Right lobe of liver (tissue), 6 donors: ENCODE results near the gene HOXB6. TPM values are rescaled to one million over a fixed set of nuclear protein-coding genes. Genes with fewer than 3 reads are reported as not detected.

ENCODE experiments used
- ATAC-seq, 4 donors: fragments of 200-7000 bp; cut with Tn5 transposase; one replicate each; pipeline ENCODE4 v1.9.1; 2020; ENCODE audit warnings: mild to moderate bottlenecking in 4 of 4, moderate library complexity in 4 of 4
- DNase-seq, 3 donors: peaks; one replicate each; pipeline ENCODE4 v3.0.0-alpha.2; 2020
- H3K27ac ChIP-seq, 3 donors: fragments of 200-600 bp; one replicate each; pipeline ENCODE4 v1.8.0; 2022
- H3K27me3 ChIP-seq, 2 donors: fragments of 200-600 bp; one replicate each; pipeline ENCODE4 v1.8.0; 2022
- H3K36me3 ChIP-seq, 4 donors: fragments of 200-600 bp; sonication (generic) in 1 of 4; one replicate each; pipeline versions ENCODE4 v1.5.1 to v1.8.0; 2017 to 2022; ENCODE audit warnings: control low read depth in 1 of 4
- H3K4me1 ChIP-seq, 4 donors: fragments of 200-600 bp; sonication (generic) in 1 of 4; one replicate each; pipeline versions ENCODE4 v1.5.1 to v1.8.0; 2017 to 2022; ENCODE audit warnings: control low read depth in 1 of 4
- H3K4me3 ChIP-seq, 3 donors: fragments of 200-600 bp; one replicate each; pipeline ENCODE4 v1.8.0; 2022
- H3K9me3 ChIP-seq, 4 donors: fragments of 200-600 bp; sonication (generic) in 1 of 4; one replicate each; pipeline versions ENCODE4 v1.5.1 to v1.8.0; 2017 to 2022; ENCODE audit warnings: control low read depth in 1 of 4
- POLR2A ChIP-seq: fragments of 450-650 bp; IDR thresholded peaks from one replicate; pipeline ENCODE4 v1.6.1; 2017; ENCODE audit warnings: antibody characterized with exemption, mild to moderate bottlenecking
- WGBS: methylation state at CpG from one replicate; pipeline ENCODE4 v1.1.6; 2018; ENCODE audit warnings: low coverage, low lambda C conversion rate; ENCODE audit not compliant: insufficient coverage; ENCODE audit errors: missing lambda C conversion rate; 5-methylcytosine and 5-hydroxymethylcytosine counted together
- intact Hi-C, 2 donors: fragments of 100-400 bp; cut with DNase I; formaldehyde crosslinking; loops; one replicate each; pipeline versions ENCODE4 v1.11.2 to v1.14.1; 2022
- total RNA-seq, 6 experiments: library from RNA; depleted of rRNA in 2 of 6; stranded (reverse); fragments of >200 nt in 2 of 6; fragmentation: NEBNext Ultra II Directional in 3 of 6; extraction: Animal tissue kit (Norgen Biotek cat#: 25700) in 3 of 6; gene quantifications; one replicate each; pipeline versions ENCODE4 v1.1.0 to v1.2.4, GENCODE V29; 2016 to 2023
- TF ChIP-seq, protein P1 (sequence below), 4 donors: fragments of 200-600 bp in 3 of 4; fragments of 450-650 bp in 1 of 4; IDR thresholded peaks; one replicate each; pipeline versions ENCODE4 v1.5.1 to v1.8.0; 2016 to 2022; ENCODE audit warnings: antibody characterized with exemption in 4 of 4, mild to moderate bottlenecking in 2 of 4
- donor health status: DM: no; HTN: yes; CAD: no.
- donor health status: DM: no; HTN: no; CAD: no.
- donor health status: DM: no; HTN: no; CAD: no.
- donor health status: DM: no; HTN: yes; CAD: no.
- donor health status: DM: no; HTN: yes; CAD: no.

The HOXB6 gene
- total RNA-seq, 6 experiments from 2014 or later = 0.18 to 0.83 (median 0.56) TPM

DNA sequence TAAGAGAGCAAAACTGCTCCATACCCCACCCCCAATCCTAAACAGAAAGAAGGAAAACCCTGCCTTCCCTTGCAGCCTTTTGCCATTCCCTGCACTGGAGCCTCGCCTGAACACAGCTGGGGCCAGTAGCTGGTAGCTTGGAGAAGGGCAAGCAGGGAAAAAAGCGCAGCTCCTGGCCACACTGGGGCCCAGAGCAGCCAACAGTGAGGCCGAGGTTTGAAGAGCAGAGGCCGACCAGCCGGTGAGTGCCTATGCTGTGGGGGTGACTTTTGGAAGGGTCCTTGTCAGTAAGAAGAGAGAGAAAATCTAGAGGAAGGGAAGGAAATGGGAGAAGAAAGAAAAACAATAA lies 24.6 kb upstream of the HOXB6 start:
- Histone ChIP-seq H3K4me1 (peaks cover 0 to 17% (median 2%) of the 10 kb centered on the region in 4 donors), H3K27ac (no peak overlapping the region), H3K4me3 (no peak overlapping the region), H3K27me3 (peaks cover 32 to 83% of the 10 kb centered on the region in 2 donors), H3K9me3 (no peaks in the 10 kb centered on the region), H3K36me3 (no peaks in the 10 kb centered on the region)
- ATAC-seq (no peak), DNase-seq (no peak)
- TF ChIP-seq, protein P1, sequence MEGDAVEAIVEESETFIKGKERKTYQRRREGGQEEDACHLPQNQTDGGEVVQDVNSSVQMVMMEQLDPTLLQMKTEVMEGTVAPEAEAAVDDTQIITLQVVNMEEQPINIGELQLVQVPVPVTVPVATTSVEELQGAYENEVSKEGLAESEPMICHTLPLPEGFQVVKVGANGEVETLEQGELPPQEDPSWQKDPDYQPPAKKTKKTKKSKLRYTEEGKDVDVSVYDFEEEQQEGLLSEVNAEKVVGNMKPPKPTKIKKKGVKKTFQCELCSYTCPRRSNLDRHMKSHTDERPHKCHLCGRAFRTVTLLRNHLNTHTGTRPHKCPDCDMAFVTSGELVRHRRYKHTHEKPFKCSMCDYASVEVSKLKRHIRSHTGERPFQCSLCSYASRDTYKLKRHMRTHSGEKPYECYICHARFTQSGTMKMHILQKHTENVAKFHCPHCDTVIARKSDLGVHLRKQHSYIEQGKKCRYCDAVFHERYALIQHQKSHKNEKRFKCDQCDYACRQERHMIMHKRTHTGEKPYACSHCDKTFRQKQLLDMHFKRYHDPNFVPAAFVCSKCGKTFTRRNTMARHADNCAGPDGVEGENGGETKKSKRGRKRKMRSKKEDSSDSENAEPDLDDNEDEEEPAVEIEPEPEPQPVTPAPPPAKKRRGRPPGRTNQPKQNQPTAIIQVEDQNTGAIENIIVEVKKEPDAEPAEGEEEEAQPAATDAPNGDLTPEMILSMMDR (IDR thresholded peaks at IDR 0.05) = no peak
- no peak for TF ChIP-seq POLR2A
- intact Hi-C loops = no loop called here
- WGBS = 27% methylated on average over 5 of the region's 5 CpGs

DNA sequence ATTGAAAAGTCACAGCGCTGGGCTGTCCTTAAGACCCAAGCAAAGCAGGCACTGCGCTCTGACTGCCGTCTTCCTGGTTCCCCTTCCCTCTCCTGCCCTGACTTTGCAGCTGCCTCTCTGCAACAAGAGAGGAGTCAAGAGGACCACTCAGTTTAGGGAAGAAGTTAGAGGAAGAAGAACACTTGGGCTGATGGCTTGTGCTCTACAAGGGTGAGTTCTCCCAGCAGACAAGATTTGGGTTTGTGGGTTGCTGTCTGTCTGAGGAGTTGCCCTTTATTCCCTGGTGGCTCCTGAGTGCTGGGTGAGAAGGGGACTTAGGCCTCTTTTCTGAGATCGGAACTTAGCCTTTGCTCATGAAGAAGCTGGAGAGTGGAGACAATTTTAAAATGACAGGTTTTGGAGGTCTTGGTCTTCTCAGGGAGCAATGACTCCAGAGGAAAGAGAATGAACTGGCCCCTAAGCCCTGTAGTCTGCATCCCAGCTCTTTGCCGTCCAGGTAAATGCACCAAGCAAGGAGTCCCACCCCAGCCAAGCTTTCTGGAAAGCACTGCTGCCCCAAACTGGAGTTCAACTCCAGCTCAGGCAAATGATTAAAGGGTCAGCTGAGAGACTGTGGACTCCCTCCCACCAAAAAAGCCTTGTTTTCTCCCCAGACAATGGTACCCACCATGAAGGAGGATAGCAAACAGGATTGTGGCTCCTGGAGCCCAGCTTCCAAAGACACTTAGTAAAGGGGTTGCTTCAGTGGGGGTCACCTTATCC lies 24.0 kb upstream of the HOXB6 start:
- H3K27me3 ChIP-seq = peaks cover 35 to 81% of the 10 kb centered on the region in 2 donors

DNA sequence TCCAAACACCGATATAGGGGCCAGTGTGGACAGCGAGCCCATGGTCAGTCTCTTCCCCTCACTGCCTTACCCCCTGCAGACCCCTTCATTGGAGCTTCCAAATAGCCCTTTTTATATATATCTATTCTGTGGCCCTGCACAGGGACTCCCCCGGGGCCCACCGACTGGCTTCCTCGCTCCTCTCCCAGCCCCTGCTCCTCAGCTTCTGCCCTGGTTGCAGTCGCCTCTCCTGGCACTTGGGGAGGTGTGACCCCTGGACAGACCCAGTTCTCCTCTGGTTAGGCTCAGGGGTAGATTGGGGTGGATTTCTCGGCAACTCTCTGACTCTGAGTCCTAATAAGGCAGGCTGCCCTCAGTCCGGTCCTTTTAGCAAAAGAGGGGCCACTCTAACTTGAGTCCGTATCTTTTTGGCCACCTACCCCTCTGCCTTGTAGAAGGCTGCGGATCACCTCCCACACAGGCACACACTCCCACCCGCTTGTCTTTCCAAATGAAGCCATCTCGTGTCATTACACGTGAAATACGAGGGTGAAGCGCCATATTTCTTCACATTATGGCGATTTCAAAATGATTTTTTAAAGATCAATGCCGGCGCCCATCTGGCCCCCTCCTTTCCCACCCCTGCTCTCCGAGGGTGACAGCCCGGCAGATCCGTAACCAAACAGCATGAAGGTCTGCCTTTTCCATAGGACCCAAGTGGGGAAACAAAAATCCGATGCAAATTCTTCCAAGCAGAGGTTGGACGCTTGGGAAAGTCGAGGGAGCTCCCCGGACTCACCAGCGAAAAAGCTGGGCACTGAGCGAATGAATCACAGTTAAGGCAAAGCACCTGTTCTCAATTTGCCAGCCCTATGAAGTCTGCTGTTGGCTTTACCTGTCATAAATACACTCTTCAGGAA lies 23.1 kb upstream of the HOXB6 start:
- TF ChIP-seq, protein P1 (IDR thresholded peaks at IDR 0.05) = no peak
- TF ChIP-seq POLR2A = no peak
- 12% methylated on average over 26 of the region's 27 CpGs for WGBS
- Histone ChIP-seq H3K27ac (no peak overlapping the region), H3K9me3 (no peaks in the 10 kb centered on the region), H3K27me3 (peaks cover 30 to 72% of the 10 kb centered on the region in 2 donors), H3K4me3 (no peak overlapping the region), H3K4me1 (peaks cover 0 to 17% (median 2%) of the 10 kb centered on the region in 4 donors), H3K36me3 (no peaks in the 10 kb centered on the region)
- intact Hi-C loops = no loop called here
- DNase-seq = no peak
- no peak for ATAC-seq

More for the DNA sequence above, 24.0 kb upstream of the HOXB6 start:
- Histone ChIP-seq H3K27ac (no peak overlapping the region), H3K4me3 (no peak overlapping the region), H3K4me1 (peaks cover 0 to 17% (median 2%) of the 10 kb centered on the region in 4 donors), H3K36me3 (no peaks in the 10 kb centered on the region), H3K9me3 (no peaks in the 10 kb centered on the region)
- no peak for TF ChIP-seq POLR2A
- TF ChIP-seq, protein P1 (IDR thresholded peaks at IDR 0.05) = no peak
- intact Hi-C loops = no loop called here
- WGBS = 17% methylated on average over 4 of the region's 5 CpGs
- DNase-seq (no peak), ATAC-seq (peak in 1 of 4 donors; percentile 31)

DNA sequence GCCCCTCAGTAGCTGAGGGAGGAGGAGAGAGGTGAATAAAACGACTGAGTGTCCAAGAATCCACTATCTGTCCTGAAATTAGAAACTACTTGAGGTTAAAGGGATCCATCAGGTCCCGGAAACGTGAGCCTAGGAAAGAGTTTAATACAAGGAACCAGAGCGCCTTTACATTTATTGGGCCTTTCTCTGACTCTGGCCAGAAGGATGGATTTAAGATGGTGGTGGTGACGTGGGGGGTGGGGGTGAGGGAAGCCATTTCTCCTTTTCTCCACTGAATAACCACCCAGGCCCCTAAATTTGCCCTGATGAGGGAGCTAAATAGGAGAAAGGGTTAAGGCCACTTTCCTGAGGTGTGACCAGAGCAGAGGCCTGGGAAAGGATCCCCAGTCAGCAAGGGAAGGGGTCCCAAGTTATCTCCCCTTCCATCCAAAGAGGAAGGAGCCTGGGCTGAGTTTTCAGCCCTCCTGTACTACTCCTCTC lies 22.4 kb upstream of the HOXB6 start:
- peaks cover 0 to 17% (median 2%) of the 10 kb centered on the region in 4 donors for H3K4me1 ChIP-seq
- intact Hi-C loops = no loop called here
- H3K27me3 ChIP-seq = peaks cover 30 to 72% of the 10 kb centered on the region in 2 donors
- H3K36me3 ChIP-seq = no peaks in the 10 kb centered on the region
- DNase-seq (no peak), ATAC-seq (no peak)
- 3% methylated on average over 5 of the region's 5 CpGs for WGBS
- no peak overlapping the region for H3K27ac ChIP-seq
- TF ChIP-seq, protein P1 (IDR thresholded peaks at IDR 0.05) = no peak
- no peak for TF ChIP-seq POLR2A
- H3K9me3 ChIP-seq = no peaks in the 10 kb centered on the region
- no peak overlapping the region for H3K4me3 ChIP-seq
